Gastrocnemius medialis (tissue), 4 donors: ENCODE measurements around the gene C2CD3. TPM values are rescaled to one million over a fixed set of nuclear protein-coding genes. Genes with fewer than 3 reads are reported as not detected.

Experiments
- ATAC-seq, 2 donors: fragments of 150-250 bp; one replicate each; pipeline ENCODE4 v1.9.1; 2016
- DNase-seq, 2 donors: peaks; one replicate each; pipeline ENCODE4 v3.0.0-alpha.2; 2019
- H3K27ac ChIP-seq, 4 donors: fragments of 200-600 bp; sonication (generic); 1 replicate in 1 of 4; 2 replicates in 3 of 4; pipeline ENCODE4 v1.5.1; 2016 to 2018; ENCODE audit warnings: mild to moderate bottlenecking in 2 of 4, moderate library complexity in 1 of 4
- H3K27me3 ChIP-seq, 3 donors: fragments of 200-600 bp; sonication (generic) in 2 of 3; 1 replicate in 1 of 3; 2 replicates in 2 of 3; pipeline versions ENCODE4 v1.5.1 to v1.6.0; 2016 to 2019; ENCODE audit warnings: mild to moderate bottlenecking in 1 of 3, moderate library complexity in 1 of 3
- H3K36me3 ChIP-seq, 2 donors: fragments of 200-600 bp; sonication (generic) in 1 of 2; one replicate each; pipeline ENCODE4 v1.5.1; 2017 to 2018
- H3K4me1 ChIP-seq, 2 donors: fragments of 200-600 bp; sonication (generic) in 1 of 2; one replicate each; pipeline ENCODE4 v1.5.1; 2016 to 2017; ENCODE audit warnings: mild to moderate bottlenecking in 2 of 2
- H3K4me3 ChIP-seq, 4 donors: fragments of 200-600 bp; sonication (generic) in 3 of 4; 1 replicate in 1 of 4; 2 replicates in 3 of 4; pipeline ENCODE4 v1.5.1; 2016 to 2019; ENCODE audit warnings: mild to moderate bottlenecking in 2 of 4
- H3K9me3 ChIP-seq, 3 donors: fragments of 200-600 bp; sonication (generic) in 2 of 3; 1 replicate in 1 of 3; 2 replicates in 2 of 3; pipeline ENCODE4 v1.5.1; 2016 to 2019
- POLR2A ChIP-seq, 2 donors: fragments of 450-650 bp; IDR thresholded peaks; one replicate each; pipeline ENCODE4 v1.6.1; 2017; ENCODE audit warnings: antibody characterized with exemption in 2 of 2, mild to moderate bottlenecking in 2 of 2, moderate library complexity in 2 of 2
- in situ Hi-C, 4 donors: fragments of 200-750 bp; cut with MboI; loops; one replicate each; pipeline versions ENCODE4 v1.15.0 to v1.8.0; 2017; ENCODE audit warnings: low sequenced_read_pairs in 4 of 4
- intact Hi-C: fragments of 100-400 bp; cut with DNase I; formaldehyde crosslinking; loops from one replicate; pipeline ENCODE4 v1.15.1; 2023; ENCODE audit warnings: low total_unique reads
- total RNA-seq, 4 donors: library from RNA; depleted of rRNA; stranded (reverse); fragments of >200 nt; gene quantifications; one replicate each; pipeline versions ENCODE4 v1.1.0 to v1.2.3, GENCODE V29; 2016
- TF ChIP-seq, protein P1 (sequence below), 5 experiments: fragments of 450-650 bp in 3 of 5; fragments of 200-600 bp in 2 of 5; sonication (generic) in 2 of 5; IDR thresholded peaks in 4 of 5; conservative IDR thresholded peaks in 1 of 5; 1 replicate in 4 of 5; 2 replicates in 1 of 5; pipeline ENCODE4 v1.5.1; 2016 to 2019; ENCODE audit warnings: antibody characterized with exemption in 5 of 5, mild to moderate bottlenecking in 3 of 5, moderate library complexity in 3 of 5

C2CD3 gene
- total RNA-seq, 4 donors from 2014 or later: 13.8 to 33.2 (median 16.4) TPM

DNA sequence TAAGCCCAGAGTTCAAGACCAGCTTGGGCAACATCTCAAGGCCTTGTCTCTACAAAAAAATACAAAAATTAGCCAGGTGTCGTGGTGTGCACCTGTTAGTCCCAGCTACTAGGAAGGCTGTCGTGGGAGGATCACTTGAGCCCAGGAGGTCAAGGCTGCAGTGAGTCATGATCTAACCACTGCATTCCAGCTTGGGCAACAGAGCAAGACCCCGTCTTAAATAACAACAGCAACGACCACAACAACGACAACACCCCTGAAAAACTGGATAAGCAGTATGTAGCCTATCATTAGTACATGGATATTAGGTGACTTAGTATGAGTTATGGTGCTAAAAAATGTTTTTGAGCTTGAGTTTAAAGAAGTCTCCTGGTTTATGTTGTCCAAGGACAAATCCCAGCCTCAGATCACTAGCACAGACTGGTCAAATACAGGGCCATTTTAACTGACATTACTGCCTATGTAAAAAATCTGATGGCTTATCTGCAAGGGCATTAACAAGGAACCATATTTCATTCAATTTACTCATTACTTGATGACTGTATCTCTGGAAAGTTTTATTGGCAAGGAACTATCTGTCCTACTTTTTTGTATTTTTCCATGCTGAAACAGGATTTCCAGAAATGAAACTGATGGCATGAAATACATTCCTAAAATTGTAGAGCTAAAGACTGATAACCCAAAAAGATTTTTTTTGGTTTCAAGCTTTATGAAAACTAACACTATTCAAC is 23.4 kb downstream of the C2CD3 start:
- Histone ChIP-seq H3K4me3 (no peak overlapping the region), H3K36me3 (no peaks in the 10 kb centered on the region), H3K4me1 (peaks cover 0 to 10% of the 10 kb centered on the region in 2 donors), H3K9me3 (no peaks in the 10 kb centered on the region), H3K27ac (peak overlapping the region in 1 of 4 donors; percentile 15), H3K27me3 (no peaks in the 10 kb centered on the region)
- TF ChIP-seq, protein P1, sequence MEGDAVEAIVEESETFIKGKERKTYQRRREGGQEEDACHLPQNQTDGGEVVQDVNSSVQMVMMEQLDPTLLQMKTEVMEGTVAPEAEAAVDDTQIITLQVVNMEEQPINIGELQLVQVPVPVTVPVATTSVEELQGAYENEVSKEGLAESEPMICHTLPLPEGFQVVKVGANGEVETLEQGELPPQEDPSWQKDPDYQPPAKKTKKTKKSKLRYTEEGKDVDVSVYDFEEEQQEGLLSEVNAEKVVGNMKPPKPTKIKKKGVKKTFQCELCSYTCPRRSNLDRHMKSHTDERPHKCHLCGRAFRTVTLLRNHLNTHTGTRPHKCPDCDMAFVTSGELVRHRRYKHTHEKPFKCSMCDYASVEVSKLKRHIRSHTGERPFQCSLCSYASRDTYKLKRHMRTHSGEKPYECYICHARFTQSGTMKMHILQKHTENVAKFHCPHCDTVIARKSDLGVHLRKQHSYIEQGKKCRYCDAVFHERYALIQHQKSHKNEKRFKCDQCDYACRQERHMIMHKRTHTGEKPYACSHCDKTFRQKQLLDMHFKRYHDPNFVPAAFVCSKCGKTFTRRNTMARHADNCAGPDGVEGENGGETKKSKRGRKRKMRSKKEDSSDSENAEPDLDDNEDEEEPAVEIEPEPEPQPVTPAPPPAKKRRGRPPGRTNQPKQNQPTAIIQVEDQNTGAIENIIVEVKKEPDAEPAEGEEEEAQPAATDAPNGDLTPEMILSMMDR (IDR thresholded peaks at IDR 0.05 in 4 of 5, conservative IDR thresholded peaks at IDR 0.05 in 1 of 5): no peak
- TF ChIP-seq POLR2A (IDR thresholded peaks at IDR 0.05): no peak
- intact Hi-C loops: no loop called here
- DNase-seq: no peak
- no peak for ATAC-seq
- in situ Hi-C loops: no loop called here

DNA sequence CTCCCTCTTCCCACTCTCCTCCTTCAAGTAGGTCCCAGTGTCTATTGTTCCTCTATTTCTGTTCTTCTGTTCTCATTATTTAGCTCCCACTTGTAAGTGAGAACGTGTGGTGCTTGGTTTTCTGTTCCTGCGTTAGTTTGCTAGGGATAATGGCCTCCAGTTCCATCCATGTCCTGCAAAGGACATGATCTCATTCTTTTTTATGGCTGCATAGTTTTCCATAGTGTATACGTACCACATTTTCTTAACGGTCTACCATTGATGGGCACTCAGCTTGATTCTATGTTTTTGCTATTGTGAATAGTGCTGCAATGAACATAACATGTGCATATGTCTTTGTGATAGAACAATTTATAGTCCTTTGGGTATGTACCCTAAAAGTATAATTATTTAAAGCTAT is 26.2 kb downstream of the C2CD3 start:
- no peaks in the 10 kb centered on the region for H3K27me3 ChIP-seq
- in situ Hi-C loops (no loop called here), intact Hi-C loops (no loop called here)
- TF ChIP-seq, protein P1 (IDR thresholded peaks at IDR 0.05 in 4 of 5, conservative IDR thresholded peaks at IDR 0.05 in 1 of 5): no peak
- TF ChIP-seq POLR2A (IDR thresholded peaks at IDR 0.05): no peak
- DNase-seq (no peak), ATAC-seq (no peak)
- no peaks in the 10 kb centered on the region for H3K36me3 ChIP-seq
- no peaks in the 10 kb centered on the region for H3K9me3 ChIP-seq
- no peak overlapping the region for H3K27ac ChIP-seq
- H3K4me3 ChIP-seq: no peak overlapping the region
- peaks cover 10 to 33% of the 10 kb centered on the region in 2 donors for H3K4me1 ChIP-seq

DNA sequence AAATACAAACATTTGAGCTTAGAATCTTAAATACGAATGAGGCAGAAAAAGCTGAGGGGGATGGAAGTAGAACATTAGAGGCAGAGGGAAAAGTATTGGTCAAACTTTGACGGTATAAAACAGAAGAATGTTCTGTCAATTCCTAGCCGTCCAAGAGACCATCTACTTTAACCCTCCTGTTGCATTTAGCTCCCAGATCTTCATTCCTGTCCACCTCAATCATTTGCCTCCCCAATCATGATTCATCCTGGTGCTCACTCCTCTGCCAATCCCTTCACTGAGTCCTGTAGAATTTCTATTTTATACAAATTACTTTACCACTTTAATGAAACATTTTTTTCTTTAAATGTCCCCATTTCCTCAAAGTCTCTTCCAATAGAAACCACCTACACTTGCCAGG is 28.2 kb downstream of the C2CD3 start:
- intact Hi-C loops (no loop called here), in situ Hi-C loops (no loop called here)
- no peaks in the 10 kb centered on the region for H3K27me3 ChIP-seq
- no peak for ATAC-seq
- H3K27ac ChIP-seq: no peak overlapping the region
- H3K9me3 ChIP-seq: no peaks in the 10 kb centered on the region
- no peak for TF ChIP-seq POLR2A (IDR thresholded peaks at IDR 0.05)
- TF ChIP-seq, protein P1 (IDR thresholded peaks at IDR 0.05 in 4 of 5, conservative IDR thresholded peaks at IDR 0.05 in 1 of 5): no peak
- H3K4me1 ChIP-seq: peaks cover 29 to 43% of the 10 kb centered on the region in 2 donors
- DNase-seq: no peak
- H3K36me3 ChIP-seq: no peaks in the 10 kb centered on the region
- no peak overlapping the region for H3K4me3 ChIP-seq

DNA sequence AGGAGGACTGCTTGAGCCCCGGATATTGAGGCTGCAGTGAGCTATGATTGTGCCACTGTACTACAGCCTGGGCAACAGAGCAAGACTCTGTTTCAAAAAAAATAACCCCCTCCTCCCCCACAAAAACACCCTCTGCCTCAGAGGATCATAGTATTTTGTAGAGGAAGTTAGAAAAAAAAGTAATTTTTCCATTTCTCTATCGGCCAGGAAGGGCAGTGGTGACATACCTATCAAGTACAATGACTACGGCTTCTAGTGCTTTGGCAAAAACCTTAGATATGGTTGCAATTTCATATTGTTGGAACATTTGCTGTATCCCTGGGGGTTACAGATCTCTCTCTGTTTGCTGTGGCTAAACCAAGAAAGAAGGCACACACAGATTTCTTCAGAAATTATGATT is 28.9 kb downstream of the C2CD3 start:
- Histone ChIP-seq H3K36me3 (no peaks in the 10 kb centered on the region), H3K27me3 (no peaks in the 10 kb centered on the region), H3K4me3 (no peak overlapping the region), H3K4me1 (peaks cover 31 to 43% of the 10 kb centered on the region in 2 donors), H3K27ac (peak overlapping the region in 2 of 4 donors; percentile 6 to 14), H3K9me3 (no peaks in the 10 kb centered on the region)
- TF ChIP-seq, protein P1 (IDR thresholded peaks at IDR 0.05 in 4 of 5, conservative IDR thresholded peaks at IDR 0.05 in 1 of 5): no peak
- no peak for TF ChIP-seq POLR2A (IDR thresholded peaks at IDR 0.05)
- DNase-seq (no peak), ATAC-seq (no peak)
- in situ Hi-C loops: no loop called here
- intact Hi-C loops: no loop called here
